Mesodermal cell (in vitro differentiated cells): Measurements from ENCODE around the gene HOXD3.

Experiments used
- H3K27ac ChIP-seq: 2 replicates; pipeline ENCODE4 v1.7.0; 2013; ENCODE audit warnings: mild to moderate bottlenecking, low read depth, low read length, moderate library complexity; ENCODE audit not compliant: severe bottlenecking
- H3K36me3 ChIP-seq: 2 replicates; pipeline ENCODE4 v1.7.1; 2013; ENCODE audit warnings: mild to moderate bottlenecking, low read length, moderate library complexity; ENCODE audit not compliant: control insufficient read depth, insufficient read depth
- H3K4me1 ChIP-seq: one replicate; pipeline ENCODE4 v1.7.1; 2013; ENCODE audit warnings: mild to moderate bottlenecking, low read length; ENCODE audit not compliant: insufficient read depth, control insufficient read depth, poor library complexity, severe bottlenecking
- H3K4me3 ChIP-seq: 2 replicates; pipeline ENCODE4 v1.7.0; 2013; ENCODE audit warnings: low read length, control low read depth, mild to moderate bottlenecking; ENCODE audit not compliant: insufficient read depth, poor library complexity, severe bottlenecking; ENCODE audit errors: extremely low read depth
- H3K9me3 ChIP-seq: 2 replicates; pipeline ENCODE4 v1.7.1; 2013; ENCODE audit warnings: mild to moderate bottlenecking, low read length, moderate library complexity; ENCODE audit not compliant: control insufficient read depth
- WGBS, 2 experiments: methylation state at CpG; one replicate each; pipeline ENCODE4 v1.1.5; 2013; ENCODE audit warnings: missing lambda C conversion rate in 2 of 2; ENCODE audit not compliant: insufficient coverage in 2 of 2; 5-methylcytosine and 5-hydroxymethylcytosine counted together

The HOXD3 gene

DNA sequence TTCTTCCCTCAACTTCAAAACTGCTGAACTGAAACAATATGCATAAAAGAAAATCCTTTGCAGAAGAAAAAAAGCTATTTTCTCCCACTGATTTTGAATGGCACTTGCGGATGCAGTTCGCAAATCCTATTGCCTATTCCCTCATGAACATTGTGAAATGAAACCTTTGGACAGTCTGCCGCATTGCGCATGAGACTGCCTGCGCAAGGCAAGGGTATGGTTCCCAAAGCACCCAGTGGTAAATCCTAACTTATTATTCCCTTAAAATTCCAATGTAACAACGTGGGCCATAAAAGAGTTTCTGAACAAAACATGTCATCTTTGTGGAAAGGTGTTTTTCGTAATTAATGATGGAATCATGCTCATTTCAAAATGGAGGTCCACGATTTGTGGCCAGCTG, 19.2 kb upstream of the HOXD3 start:
- WGBS, 2 experiments = 79 to 89% methylated on average over 3 to 6 of the region's 8 CpGs
- Histone ChIP-seq H3K36me3 (no peaks in the 10 kb centered on the region), H3K27ac (no peak overlapping the region), H3K4me1 (no peaks in the 10 kb centered on the region), H3K9me3 (no peaks in the 10 kb centered on the region), H3K4me3 (no peak overlapping the region)

DNA sequence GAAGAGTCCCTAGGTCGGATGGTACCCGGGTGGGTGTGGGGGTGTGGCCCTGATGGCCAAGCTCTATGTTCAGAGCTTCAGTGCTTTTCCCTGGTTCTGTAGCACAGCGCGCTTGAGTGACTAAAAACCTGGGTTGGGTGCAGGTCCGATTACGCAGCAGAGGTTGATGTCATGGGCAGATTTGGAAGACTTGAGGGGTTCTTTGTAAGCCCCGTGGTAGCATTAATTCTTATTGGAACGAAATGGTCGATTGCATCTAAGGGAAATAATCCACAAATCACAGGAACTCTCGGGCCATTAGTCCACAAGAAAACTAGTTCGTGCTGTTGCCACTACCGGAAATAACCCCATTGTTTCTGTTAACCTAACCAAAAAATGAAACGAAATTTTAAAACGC, 18.6 kb upstream of the HOXD3 start:
- Histone ChIP-seq H3K4me1 (no peaks in the 10 kb centered on the region), H3K9me3 (no peaks in the 10 kb centered on the region), H3K36me3 (no peaks in the 10 kb centered on the region), H3K4me3 (no peak overlapping the region), H3K27ac (no peak overlapping the region)
- 60 to 63% methylated on average over 12 to 14 of the region's 14 CpGs for WGBS, 2 experiments

DNA sequence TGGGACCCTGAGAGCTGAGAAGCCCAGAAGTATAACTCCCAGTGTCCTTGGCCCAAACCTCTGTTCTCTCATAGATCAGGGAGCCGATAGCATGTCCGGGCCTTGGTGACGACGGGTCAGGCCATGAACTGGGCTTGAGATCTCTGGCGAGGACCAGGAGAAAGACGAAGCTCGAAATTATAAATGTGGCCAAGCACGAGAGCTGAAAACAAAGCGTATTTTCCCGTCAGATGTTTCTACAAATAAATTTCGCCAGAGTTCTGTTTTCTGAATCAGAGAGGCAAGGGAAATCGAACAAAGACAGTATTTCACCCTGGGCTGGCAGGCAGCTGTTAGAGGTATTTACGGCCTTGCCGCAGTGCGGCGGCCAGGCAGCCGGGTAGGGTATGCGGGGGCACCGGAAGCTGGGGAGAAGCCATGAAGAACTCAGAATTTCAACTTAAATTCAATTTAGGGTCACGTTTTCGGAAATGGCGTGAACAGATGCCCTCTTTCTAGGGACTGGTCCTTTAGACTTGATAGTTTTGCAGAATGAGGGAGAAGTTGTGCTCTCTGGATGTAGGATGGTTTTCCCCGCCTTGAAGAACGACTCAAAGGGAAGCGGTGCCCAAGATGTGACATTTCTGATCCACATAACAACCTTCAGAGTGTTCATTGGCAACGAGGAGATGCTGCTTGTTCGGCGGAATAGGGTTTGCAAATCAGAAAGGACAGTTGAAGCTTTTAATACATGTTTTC, 18.0 kb upstream of the HOXD3 start:
- no peak overlapping the region for H3K4me3 ChIP-seq
- 62 to 68% methylated on average over 27 to 28 of the region's 28 CpGs for WGBS, 2 experiments
- no peak overlapping the region for H3K27ac ChIP-seq
- H3K4me1 ChIP-seq = no peaks in the 10 kb centered on the region
- H3K9me3 ChIP-seq = no peaks in the 10 kb centered on the region
- no peaks in the 10 kb centered on the region for H3K36me3 ChIP-seq

DNA sequence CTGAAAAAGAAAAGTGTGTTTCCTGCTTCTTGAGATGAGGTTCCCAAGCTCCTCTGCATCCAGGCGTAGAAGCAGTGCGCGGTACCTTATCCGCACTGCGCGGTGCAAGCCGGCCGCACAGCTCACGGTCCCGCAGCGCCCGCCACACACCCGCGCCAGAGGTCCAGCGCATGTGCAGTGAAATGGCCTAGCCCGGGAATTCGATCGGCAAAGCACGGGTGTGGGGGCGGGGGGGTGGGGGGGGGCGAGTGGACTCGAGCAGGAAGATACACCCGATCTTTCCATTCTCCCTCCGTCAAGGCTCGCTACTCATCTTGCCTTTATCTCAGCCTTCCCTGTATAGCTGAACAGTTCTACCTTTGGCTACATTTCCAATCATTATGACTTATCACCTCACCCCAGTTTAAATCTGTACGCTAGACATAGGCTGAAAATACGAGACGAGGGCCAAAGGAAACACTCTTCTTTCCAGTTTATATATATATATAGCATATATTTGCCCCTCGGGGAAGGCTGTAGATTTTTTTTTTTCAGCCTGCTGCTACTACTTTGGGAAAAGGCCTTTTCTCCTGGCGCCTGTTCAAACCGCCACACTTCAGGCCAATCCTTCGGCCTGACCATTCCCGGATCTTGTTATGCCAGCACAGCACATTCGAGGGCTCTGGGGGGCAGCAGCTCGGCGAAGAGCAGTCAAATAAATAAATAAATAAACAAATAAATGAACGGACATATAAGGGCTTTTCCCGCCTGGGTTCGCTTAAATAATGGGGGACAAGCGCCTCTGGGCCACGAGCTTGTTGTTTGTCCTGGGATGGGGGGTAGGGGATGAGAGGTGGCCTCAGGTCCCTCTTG, 17.2 kb upstream of the HOXD3 start:
- WGBS, 2 experiments = 63 to 66% methylated on average over 24 to 28 of the region's 41 CpGs
- H3K36me3 ChIP-seq = no peaks in the 10 kb centered on the region
- peak overlapping the region; percentile 37 for H3K4me3 ChIP-seq
- no peaks in the 10 kb centered on the region for H3K4me1 ChIP-seq
- no peaks in the 10 kb centered on the region for H3K9me3 ChIP-seq
- no peak overlapping the region for H3K27ac ChIP-seq

DNA sequence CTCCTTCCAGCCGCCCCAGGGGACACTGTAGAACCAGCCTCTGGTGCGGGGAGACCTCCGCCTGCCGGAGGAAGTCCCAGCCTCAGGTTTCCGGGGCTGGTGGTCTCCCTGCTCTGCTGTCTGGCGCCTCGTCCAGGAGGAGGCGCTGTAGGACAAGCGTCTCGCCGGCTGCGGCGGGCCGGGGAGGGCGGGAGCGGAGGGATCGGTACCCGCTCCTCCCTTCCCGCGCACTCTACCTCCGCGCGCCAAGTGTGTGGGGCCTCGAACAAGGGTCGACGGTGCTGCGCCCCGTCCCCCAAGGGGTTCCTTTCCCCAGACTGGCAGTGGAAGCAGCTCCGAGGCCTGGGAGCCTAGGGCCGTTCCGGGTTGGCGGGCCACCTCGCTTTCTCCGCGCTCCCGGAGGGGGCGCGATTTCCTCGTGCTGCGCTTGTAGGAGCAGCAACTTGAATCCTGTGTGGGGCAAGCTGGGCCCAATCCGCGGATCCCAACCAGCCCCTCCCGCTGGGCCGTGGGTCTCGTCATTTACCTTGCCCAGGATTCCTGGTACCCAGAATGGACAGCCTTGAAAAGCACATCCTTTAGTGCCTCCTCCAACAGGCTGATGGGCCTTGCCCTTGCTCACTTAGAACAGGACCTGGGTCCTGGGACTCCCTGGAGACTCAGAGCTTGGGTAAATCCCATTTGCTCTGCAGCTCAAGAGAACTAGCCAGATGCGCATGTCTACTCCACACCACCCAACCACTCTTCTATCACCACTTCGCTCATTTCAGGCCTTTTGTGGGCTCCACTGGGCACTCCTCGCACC, 16.4 kb upstream of the HOXD3 start:
- Histone ChIP-seq H3K9me3 (no peaks in the 10 kb centered on the region), H3K4me1 (no peaks in the 10 kb centered on the region), H3K36me3 (no peaks in the 10 kb centered on the region), H3K4me3 (peak overlapping the region; percentile 37), H3K27ac (no peak overlapping the region)
- WGBS, 2 experiments = 7 to 8% methylated on average over 31 to 39 of the region's 48 CpGs

DNA sequence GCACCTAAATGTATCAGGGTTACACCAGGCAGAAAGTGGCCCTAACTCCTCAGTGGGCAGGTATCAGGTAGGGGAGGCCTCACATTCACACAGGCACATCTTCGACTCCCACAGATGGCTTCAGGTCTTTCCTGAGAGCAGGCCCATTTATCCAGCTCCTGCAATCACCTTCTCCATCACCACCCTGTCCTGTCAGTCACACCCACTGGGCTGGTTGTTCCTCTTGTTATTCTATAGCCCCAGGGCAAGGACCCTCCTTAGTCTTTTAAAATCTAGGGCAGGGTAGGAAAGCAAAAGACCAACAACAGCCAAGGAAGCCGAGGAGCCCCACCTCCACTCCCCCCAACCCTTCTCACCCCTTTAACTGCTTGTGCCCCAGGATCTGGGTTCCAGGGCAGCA, 14.8 kb upstream of the HOXD3 start:
- Histone ChIP-seq H3K27ac (no peak overlapping the region), H3K9me3 (no peaks in the 10 kb centered on the region), H3K36me3 (no peaks in the 10 kb centered on the region), H3K4me1 (no peaks in the 10 kb centered on the region), H3K4me3 (no peak overlapping the region)
- WGBS, 2 experiments = 63 to 100% methylated on average over 1 of the region's 2 CpGs

DNA sequence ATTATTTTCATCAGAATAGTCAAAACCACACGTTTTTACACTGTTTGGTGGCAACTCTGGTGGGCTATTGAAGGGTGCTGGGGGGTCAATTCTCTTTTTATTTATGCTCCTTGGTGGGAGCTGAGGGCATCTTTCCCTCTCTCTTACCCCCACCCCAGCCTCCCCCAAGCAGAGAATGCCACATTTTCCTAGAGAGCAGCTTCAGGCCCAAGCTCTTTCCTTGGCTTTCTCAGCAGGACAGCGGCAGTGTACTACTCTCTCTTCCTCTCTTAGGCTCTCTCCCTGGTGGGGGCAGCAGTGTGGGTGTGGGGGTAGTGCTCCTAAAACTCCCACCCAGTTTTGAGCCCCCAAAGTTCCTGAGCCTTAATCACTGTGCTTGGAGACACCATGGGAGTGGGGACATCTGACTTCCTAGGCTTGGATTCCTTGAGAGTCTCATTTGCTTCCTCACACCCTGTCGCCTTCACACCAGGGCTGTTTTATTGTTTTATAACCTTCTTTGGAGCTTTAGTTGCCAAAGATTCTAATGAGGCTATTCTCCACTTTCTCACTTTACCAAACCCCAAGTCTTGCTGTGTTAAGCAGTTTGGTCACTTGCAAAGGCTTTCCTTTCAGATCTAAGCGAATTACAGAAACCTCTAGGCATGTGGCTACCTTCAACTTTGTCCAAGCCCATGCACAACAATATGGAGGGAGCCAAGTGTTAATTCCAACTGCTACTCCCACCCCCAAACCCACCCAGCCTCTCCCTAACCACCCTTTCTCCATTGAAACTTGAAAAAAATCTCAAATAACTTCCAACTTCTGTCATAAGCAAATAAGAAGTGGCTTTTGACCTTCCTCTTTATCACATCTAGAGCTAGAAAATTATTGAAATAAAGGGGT, 11.8 kb upstream of the HOXD3 start:
- WGBS, 2 experiments = 20 to 45% methylated on average over 1 of the region's 4 CpGs
- Histone ChIP-seq H3K27ac (no peak overlapping the region), H3K9me3 (no peaks in the 10 kb centered on the region), H3K4me3 (no peak overlapping the region), H3K4me1 (no peaks in the 10 kb centered on the region), H3K36me3 (no peaks in the 10 kb centered on the region)

DNA sequence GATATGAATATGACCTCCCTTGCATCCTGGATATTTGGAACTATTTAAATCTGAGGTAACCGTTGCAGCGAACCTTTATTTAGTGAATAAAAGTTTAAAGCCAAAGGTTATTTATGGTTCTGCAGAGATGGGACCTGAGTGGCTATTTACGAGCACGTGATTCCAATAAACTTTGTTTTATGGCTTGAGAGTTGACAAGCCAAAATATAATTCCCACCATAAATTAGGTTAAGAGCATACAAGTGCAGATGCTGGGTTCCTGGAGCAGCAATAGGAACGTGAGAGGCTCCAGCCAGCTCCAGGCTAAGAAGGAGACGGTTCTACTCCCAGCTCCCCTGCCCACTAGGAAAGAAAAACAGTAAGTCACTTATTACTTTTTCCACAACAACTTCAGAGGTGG, 11.0 kb upstream of the HOXD3 start:
- Histone ChIP-seq H3K4me3 (no peak overlapping the region), H3K4me1 (no peaks in the 10 kb centered on the region), H3K9me3 (no peaks in the 10 kb centered on the region), H3K27ac (no peak overlapping the region), H3K36me3 (no peaks in the 10 kb centered on the region)
- WGBS, 2 experiments = no CpG with 5 or more reads among the region's 6 CpGs

DNA sequence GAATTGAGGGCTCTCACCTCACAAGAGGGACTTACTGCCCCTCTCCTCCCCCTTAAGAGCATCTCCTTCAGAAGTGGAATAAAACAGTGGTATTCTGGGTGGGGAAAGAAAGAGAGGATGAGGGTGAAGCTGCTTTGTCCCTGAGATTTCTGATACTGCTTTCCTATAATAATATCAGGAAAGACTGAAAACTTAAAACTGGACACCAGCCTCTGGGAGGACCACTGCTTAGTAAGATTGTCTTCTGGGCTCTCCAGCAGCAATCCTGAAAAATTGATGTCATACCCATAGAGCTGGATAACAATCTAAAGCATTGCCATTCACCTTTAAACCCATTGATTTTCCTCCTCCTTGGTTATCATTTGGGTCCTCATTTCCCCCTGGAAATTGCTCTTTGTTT, 10.5 kb upstream of the HOXD3 start:
- no peak overlapping the region for H3K4me3 ChIP-seq
- no peaks in the 10 kb centered on the region for H3K9me3 ChIP-seq
- H3K36me3 ChIP-seq = no peaks in the 10 kb centered on the region
- no peak overlapping the region for H3K27ac ChIP-seq
- H3K4me1 ChIP-seq = no peaks in the 10 kb centered on the region

DNA sequence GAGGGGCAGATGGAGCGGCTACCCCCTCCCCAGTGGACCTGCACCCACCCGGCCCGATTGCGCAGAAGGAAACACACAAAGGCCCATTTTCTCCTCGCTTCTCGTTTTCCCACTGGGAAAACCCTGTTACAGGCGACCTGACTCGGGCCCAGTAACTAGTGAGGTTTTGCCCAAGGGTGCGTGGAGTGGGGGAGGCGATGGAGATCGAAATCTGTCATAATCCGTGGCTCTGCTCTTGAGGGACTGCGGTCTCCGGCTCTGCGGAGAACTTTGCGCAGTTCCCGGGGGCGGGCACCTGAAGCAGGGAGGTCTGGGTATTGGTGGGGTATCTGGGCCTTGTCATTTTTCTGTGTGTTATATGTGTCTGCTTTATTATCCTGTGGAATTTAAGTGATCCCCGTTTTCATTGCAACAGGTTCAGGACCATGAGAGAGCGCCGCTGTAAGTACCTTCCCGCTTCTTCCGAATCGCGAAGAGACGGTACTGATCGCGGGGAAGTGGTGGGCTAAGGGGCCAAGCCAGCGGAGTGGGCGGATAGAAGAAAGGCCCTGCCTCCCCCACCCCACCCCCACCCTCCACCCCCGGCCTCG, 9.8 kb upstream of the HOXD3 start:
- 8 to 12% methylated on average over 14 to 16 of the region's 32 CpGs for WGBS, 2 experiments
- Histone ChIP-seq H3K36me3 (no peaks in the 10 kb centered on the region), H3K27ac (no peak overlapping the region), H3K4me3 (no peak overlapping the region), H3K9me3 (no peaks in the 10 kb centered on the region), H3K4me1 (no peaks in the 10 kb centered on the region)
